VCaP (cell line): ENCODE measurements around the gene SEZ6L.

Experiments used
- H3K27ac ChIP-seq: fragments of 450-650 bp; 2 replicates; pipeline ENCODE4 v1.5.1; 2017
- CTCF ChIP-seq: fragments of 450-650 bp; conservative IDR thresholded peaks from 2 replicates; pipeline ENCODE4 v1.5.1; 2017; ENCODE audit warnings: mild to moderate bottlenecking, moderate library complexity

The SEZ6L gene

GRCh38 chr22:26239581-26239980 is 70.3 kb downstream of the SEZ6L start:
- TF ChIP-seq CTCF: no peak
- H3K27ac ChIP-seq: no peak overlapping the region

- TF ChIP-seq CTCF: no peak
- no peak overlapping the region for H3K27ac ChIP-seq
These were observed 72.1 kb downstream of the SEZ6L start for GRCh38 chr22:26241361-26241760.

GRCh38 chr22:26245001-26245400 is 75.7 kb downstream of the SEZ6L start:
- H3K27ac ChIP-seq: no peak overlapping the region
- no peak for TF ChIP-seq CTCF

- TF ChIP-seq CTCF: no peak
These were observed 77.3 kb downstream of the SEZ6L start for GRCh38 chr22:26246552-26246951.

GRCh38 chr22:26251869-26252268 is 82.6 kb downstream of the SEZ6L start:
- H3K27ac ChIP-seq: no peak overlapping the region
- no peak for TF ChIP-seq CTCF

More at GRCh38 chr22:26246552-26246951, 77.3 kb downstream of the SEZ6L start:
- no peak overlapping the region for H3K27ac ChIP-seq

GRCh38 chr22:26259510-26259909 is 90.2 kb downstream of the SEZ6L start:
- no peak for TF ChIP-seq CTCF
- no peak overlapping the region for H3K27ac ChIP-seq

- no peak for TF ChIP-seq CTCF
- no peak overlapping the region for H3K27ac ChIP-seq
These were observed 94.9 kb downstream of the SEZ6L start for GRCh38 chr22:26264162-26264561.

- TF ChIP-seq CTCF: no peak
- no peak overlapping the region for H3K27ac ChIP-seq
These were observed 96.0 kb downstream of the SEZ6L start for GRCh38 chr22:26265281-26265680.
